Liver (tissue), 9 donors: Measurements from ENCODE around the gene SERPINA3. TPM values are rescaled to one million over a fixed set of nuclear protein-coding genes. Genes with fewer than 3 reads are reported as not detected.

Experiments used
- DNase-seq: peaks from one replicate; pipeline ENCODE4 v3.0.0-alpha.2; 2017; ENCODE audit warnings: low spot score
- H3K27ac ChIP-seq, 2 donors: one replicate each; pipeline ENCODE4 v1.7.0; 2013; ENCODE audit warnings: inconsistent platforms in 2 of 2, low read length in 2 of 2, control low read depth in 1 of 2, low read depth in 1 of 2, mild to moderate bottlenecking in 1 of 2
- H3K27me3 ChIP-seq, 4 donors: one replicate each; pipeline versions ENCODE4 v1.6.1 to v1.7.0; 2013; ENCODE audit warnings: low read length in 3 of 4, inconsistent platforms in 1 of 4, mild to moderate bottlenecking in 1 of 4, moderate library complexity in 1 of 4; ENCODE audit not compliant: control insufficient read depth in 4 of 4, insufficient read depth in 4 of 4
- H3K36me3 ChIP-seq, 4 donors: one replicate each; pipeline versions ENCODE4 v1.6.1 to v1.7.0; 2013; ENCODE audit warnings: low read length in 3 of 4, mild to moderate bottlenecking in 3 of 4, low read depth in 1 of 4, moderate library complexity in 1 of 4; ENCODE audit not compliant: control insufficient read depth in 4 of 4, insufficient read depth in 3 of 4
- H3K4me1 ChIP-seq, 4 donors: one replicate each; pipeline versions ENCODE4 v1.6.1 to v1.7.0; 2013; ENCODE audit warnings: low read length in 3 of 4, mild to moderate bottlenecking in 3 of 4, moderate library complexity in 1 of 4; ENCODE audit not compliant: control insufficient read depth in 4 of 4, insufficient read depth in 4 of 4
- H3K4me3 ChIP-seq, 3 donors: one replicate each; pipeline versions ENCODE4 v1.6.1 to v1.7.0; 2013; ENCODE audit warnings: low read length in 3 of 3, control low read depth in 1 of 3, low read depth in 1 of 3, mild to moderate bottlenecking in 1 of 3
- H3K9ac ChIP-seq, 2 donors: one replicate each; pipeline ENCODE4 v1.7.0; 2013; ENCODE audit warnings: low read length in 2 of 2, mild to moderate bottlenecking in 2 of 2, moderate library complexity in 2 of 2, control low read depth in 1 of 2, low read depth in 1 of 2
- H3K9me3 ChIP-seq, 4 donors: one replicate each; pipeline versions ENCODE4 v1.6.1 to v1.7.0; 2013; ENCODE audit warnings: low read length in 3 of 4; ENCODE audit not compliant: control insufficient read depth in 4 of 4
- FOXA1 ChIP-seq: IDR thresholded peaks from 2 replicates; pipeline ENCODE4 v1.6.1; 2016; ENCODE audit warnings: antibody characterized with exemption
- FOXA2 ChIP-seq: IDR thresholded peaks from 2 replicates; pipeline ENCODE4 v1.6.1; 2016; ENCODE audit warnings: antibody characterized with exemption
- GABPA ChIP-seq, 2 donors: IDR thresholded peaks in 1 of 2; conservative IDR thresholded peaks in 1 of 2; 2 replicates each; pipeline ENCODE4 v1.6.1; 2016; ENCODE audit warnings: antibody characterized with exemption in 2 of 2, mild to moderate bottlenecking in 1 of 2, moderate library complexity in 1 of 2
- HNF4A ChIP-seq, 2 donors: conservative IDR thresholded peaks; 2 replicates each; pipeline ENCODE4 v1.6.1; 2016; ENCODE audit warnings: antibody characterized with exemption in 2 of 2, mild to moderate bottlenecking in 2 of 2
- HNF4G ChIP-seq: IDR thresholded peaks from 2 replicates; pipeline ENCODE4 v1.6.1; 2016; ENCODE audit warnings: antibody characterized with exemption
- JUND ChIP-seq, 2 donors: IDR thresholded peaks; 2 replicates each; pipeline ENCODE4 v1.6.1; 2016; ENCODE audit warnings: antibody characterized with exemption in 2 of 2
- NR2F2 ChIP-seq: IDR thresholded peaks from 2 replicates; pipeline ENCODE4 v1.6.1; 2016; ENCODE audit warnings: antibody characterized with exemption
- RAD21 ChIP-seq, 2 donors: IDR thresholded peaks; 2 replicates each; pipeline ENCODE4 v1.6.1; 2016; ENCODE audit warnings: antibody characterized with exemption in 2 of 2, mild to moderate bottlenecking in 2 of 2
- RXRA ChIP-seq, 2 donors: IDR thresholded peaks; 2 replicates each; pipeline ENCODE4 v1.6.1; 2017 to 2018; ENCODE audit warnings: antibody characterized with exemption in 2 of 2, mild to moderate bottlenecking in 1 of 2
- SP1 ChIP-seq: IDR thresholded peaks from 2 replicates; pipeline ENCODE4 v1.6.1; 2018; ENCODE audit warnings: antibody characterized with exemption, mild to moderate bottlenecking
- WGBS: extraction: QIAGEN DNeasy Blood & Tissue Kit; methylation state at CpG from one replicate; pipeline ENCODE4 v1.1.7; 2013; 5-methylcytosine and 5-hydroxymethylcytosine counted together
- polyA plus RNA-seq, 2 donors: library from polyadenylated mRNA; stranded (reverse) in 1 of 2; unstranded in 1 of 2; fragments of 200-250 nt in 1 of 2; fragments of >200 nt in 1 of 2; fragmentation: Nextera tagmentation in 1 of 2; extraction: Ambion mirVana in 1 of 2; gene quantifications; one replicate each; pipeline versions ENCODE4 v1.2.1 to v1.2.3, GENCODE V29; 2013 to 2015
- total RNA-seq, 2 donors: library from RNA; depleted of rRNA; stranded (reverse); fragments of >200 nt; gene quantifications; one replicate each; pipeline ENCODE4 v1.2.3, GENCODE V29; 2014
- TF ChIP-seq, protein P1 (sequence below): fragments of 150-350 bp; IDR thresholded peaks from 2 replicates; pipeline ENCODE4 v1.5.1; 2017; ENCODE audit warnings: improper control_type of control experiment, low read depth, low read length; ENCODE audit not compliant: missing input control
- TF ChIP-seq, protein P2 (sequence below): IDR thresholded peaks from 2 replicates; pipeline ENCODE4 v1.6.1; 2016; ENCODE audit warnings: antibody characterized with exemption
- TF ChIP-seq, protein P3 (sequence below): IDR thresholded peaks from 2 replicates; pipeline ENCODE4 v1.6.1; 2016; ENCODE audit warnings: antibody characterized with exemption
- donor health status: healthy.
- donor health status: healthy.
- donor health status: healthy.
- donor health status: healthy.
- donor health status: healthy.

The SERPINA3 gene
- total and polyA plus RNA-seq, 4 donors = 2,087 to 17,984 (median 13,009) TPM

DNA sequence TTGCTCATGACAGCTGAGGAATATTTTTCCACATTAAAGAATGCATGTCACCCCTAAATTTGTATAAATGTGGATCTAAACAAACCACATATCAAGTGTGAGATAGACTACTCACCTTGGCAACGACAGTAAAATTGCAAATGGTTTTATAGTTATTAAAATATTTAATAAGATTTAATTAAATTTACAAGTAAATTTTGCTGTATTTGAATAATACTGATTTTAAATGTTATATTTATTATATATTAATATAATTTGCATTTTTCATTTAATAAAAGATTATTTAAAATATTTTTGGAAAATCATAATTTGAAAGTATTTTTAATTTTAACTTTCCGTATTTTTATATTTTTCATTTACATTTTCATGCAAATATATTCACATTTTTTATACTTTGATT is 53.4 kb downstream of the SERPINA3 start:
- no peak for DNase-seq
- Histone ChIP-seq H3K27me3 (no peaks in the 10 kb centered on the region), H3K9me3 (no peaks in the 10 kb centered on the region), H3K27ac (no peak overlapping the region), H3K4me1 (no peaks in the 10 kb centered on the region), H3K4me3 (no peak overlapping the region), H3K36me3 (no peaks in the 10 kb centered on the region), H3K9ac (no peak overlapping the region)
- no peak for TF ChIP-seq GABPA (IDR thresholded peaks at IDR 0.05 in 1 of 2, conservative IDR thresholded peaks at IDR 0.05 in 1 of 2)
- WGBS = 72% methylated on average over 2 of the region's 2 CpGs

DNA sequence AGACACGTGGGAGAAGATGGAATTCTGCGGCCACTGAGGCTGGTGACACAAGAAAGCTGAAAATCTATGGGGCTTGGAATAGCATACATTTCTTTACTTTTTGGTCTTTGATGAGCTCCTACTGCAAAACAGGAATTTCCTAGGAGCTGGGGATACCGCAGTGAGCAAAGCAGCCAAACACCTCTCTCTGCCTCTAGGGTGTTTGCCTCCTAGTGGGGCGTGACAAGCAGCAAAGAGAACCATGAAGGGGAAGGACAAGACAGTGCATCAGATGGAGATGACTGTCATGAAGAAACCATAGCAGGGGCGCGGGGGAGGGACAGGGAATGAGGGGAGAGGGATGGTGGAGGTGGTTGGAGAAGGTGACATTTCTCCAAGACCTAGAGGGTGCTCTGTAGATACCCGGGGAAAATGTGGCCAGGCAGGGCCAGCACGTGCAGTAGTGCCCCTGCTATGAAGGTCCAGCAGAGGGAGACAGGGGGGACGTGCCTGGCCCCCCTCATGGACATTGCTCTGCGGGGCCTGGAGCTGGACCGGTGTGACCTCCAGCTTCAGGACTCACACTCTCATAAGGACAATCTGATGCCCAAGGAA is 58.6 kb downstream of the SERPINA3 start:
- 86% methylated on average over 11 of the region's 11 CpGs for WGBS
- Histone ChIP-seq H3K4me3 (no peak overlapping the region), H3K4me1 (peaks cover 0 to 13% (median 12%) of the 10 kb centered on the region in 4 donors), H3K9ac (no peak overlapping the region), H3K9me3 (no peaks in the 10 kb centered on the region), H3K27me3 (no peaks in the 10 kb centered on the region), H3K36me3 (no peaks in the 10 kb centered on the region), H3K27ac (no peak overlapping the region)
- peak; percentile 23 for DNase-seq
- TF ChIP-seq, protein P1, sequence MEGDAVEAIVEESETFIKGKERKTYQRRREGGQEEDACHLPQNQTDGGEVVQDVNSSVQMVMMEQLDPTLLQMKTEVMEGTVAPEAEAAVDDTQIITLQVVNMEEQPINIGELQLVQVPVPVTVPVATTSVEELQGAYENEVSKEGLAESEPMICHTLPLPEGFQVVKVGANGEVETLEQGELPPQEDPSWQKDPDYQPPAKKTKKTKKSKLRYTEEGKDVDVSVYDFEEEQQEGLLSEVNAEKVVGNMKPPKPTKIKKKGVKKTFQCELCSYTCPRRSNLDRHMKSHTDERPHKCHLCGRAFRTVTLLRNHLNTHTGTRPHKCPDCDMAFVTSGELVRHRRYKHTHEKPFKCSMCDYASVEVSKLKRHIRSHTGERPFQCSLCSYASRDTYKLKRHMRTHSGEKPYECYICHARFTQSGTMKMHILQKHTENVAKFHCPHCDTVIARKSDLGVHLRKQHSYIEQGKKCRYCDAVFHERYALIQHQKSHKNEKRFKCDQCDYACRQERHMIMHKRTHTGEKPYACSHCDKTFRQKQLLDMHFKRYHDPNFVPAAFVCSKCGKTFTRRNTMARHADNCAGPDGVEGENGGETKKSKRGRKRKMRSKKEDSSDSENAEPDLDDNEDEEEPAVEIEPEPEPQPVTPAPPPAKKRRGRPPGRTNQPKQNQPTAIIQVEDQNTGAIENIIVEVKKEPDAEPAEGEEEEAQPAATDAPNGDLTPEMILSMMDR = no peak
- TF ChIP-seq, protein P2, sequence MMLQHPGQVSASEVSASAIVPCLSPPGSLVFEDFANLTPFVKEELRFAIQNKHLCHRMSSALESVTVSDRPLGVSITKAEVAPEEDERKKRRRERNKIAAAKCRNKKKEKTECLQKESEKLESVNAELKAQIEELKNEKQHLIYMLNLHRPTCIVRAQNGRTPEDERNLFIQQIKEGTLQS = no peak
- TF ChIP-seq RXRA (IDR thresholded peaks at IDR 0.05) = no peak
- no peak for TF ChIP-seq JUND (IDR thresholded peaks at IDR 0.05)
- TF ChIP-seq SP1 = no peak
- no peak for TF ChIP-seq GABPA (IDR thresholded peaks at IDR 0.05 in 1 of 2, conservative IDR thresholded peaks at IDR 0.05 in 1 of 2)
- TF ChIP-seq FOXA2 = no peak
- no peak for TF ChIP-seq NR2F2
- TF ChIP-seq FOXA1 = no peak
- TF ChIP-seq, protein P3, sequence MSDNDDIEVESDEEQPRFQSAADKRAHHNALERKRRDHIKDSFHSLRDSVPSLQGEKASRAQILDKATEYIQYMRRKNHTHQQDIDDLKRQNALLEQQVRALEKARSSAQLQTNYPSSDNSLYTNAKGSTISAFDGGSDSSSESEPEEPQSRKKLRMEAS = no peak
- TF ChIP-seq HNF4A (conservative IDR thresholded peaks at IDR 0.05) = no peak
- TF ChIP-seq HNF4G = no peak
- TF ChIP-seq RAD21 (IDR thresholded peaks at IDR 0.05) = no peak

DNA sequence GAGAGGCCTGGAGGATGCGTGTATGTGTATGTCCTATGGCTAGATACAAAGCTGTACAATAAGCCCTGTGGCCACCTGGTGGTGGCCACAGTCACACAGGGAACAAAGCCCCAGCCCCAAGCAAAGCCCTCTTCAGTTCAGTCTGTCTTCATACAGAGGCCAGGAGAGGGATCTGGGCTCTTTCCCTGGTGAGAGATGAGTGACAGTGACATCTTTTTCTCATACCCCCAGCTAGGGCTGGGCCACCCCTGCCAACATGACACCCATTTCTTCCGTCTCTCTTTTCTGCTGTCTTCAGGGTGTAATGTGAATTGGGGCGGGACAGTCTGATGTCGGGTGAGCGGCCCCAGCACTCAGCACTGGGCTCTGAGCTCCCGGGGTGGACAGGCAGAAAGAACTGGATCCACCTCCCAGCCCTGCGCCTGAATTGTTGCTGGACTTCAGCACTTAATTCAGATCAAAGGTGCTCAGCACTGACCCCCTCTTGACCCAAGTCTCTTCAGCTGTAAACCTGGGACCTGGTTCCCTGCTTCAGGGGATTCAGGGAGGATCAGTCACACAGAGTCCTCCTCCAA is 59.8 kb downstream of the SERPINA3 start:
- 63% methylated on average over 7 of the region's 7 CpGs for WGBS
- peak; percentile 38 for DNase-seq
- Histone ChIP-seq H3K4me1 (peaks cover 0 to 13% (median 12%) of the 10 kb centered on the region in 4 donors), H3K27me3 (no peaks in the 10 kb centered on the region), H3K4me3 (no peak overlapping the region), H3K27ac (no peak overlapping the region), H3K36me3 (no peaks in the 10 kb centered on the region), H3K9me3 (no peaks in the 10 kb centered on the region), H3K9ac (no peak overlapping the region)
- no peak for TF ChIP-seq NR2F2
- no peak for TF ChIP-seq JUND (IDR thresholded peaks at IDR 0.05)
- no peak for TF ChIP-seq SP1
- TF ChIP-seq, protein P1 = peak; percentile 17
- peak in 1 of 2 donors; percentile 42 for TF ChIP-seq RXRA (IDR thresholded peaks at IDR 0.05)
- no peak for TF ChIP-seq FOXA2
- TF ChIP-seq RAD21 (IDR thresholded peaks at IDR 0.05) = peak in 1 of 2 donors; percentile 13
- peak in 1 of 2 donors; percentile 67 for TF ChIP-seq HNF4A (conservative IDR thresholded peaks at IDR 0.05)
